Lung (tissue), 12 donors: ENCODE data around the gene GATA6. TPM values are rescaled to one million over a fixed set of nuclear protein-coding genes. Genes with fewer than 3 reads are reported as not detected.

ENCODE experiments used
- ATAC-seq: fragments of 200-7000 bp; cut with Tn5 transposase; one replicate; pipeline ENCODE4 v1.9.1; 2020; ENCODE audit warnings: moderate number of reproducible peaks; ENCODE audit not compliant: insufficient read depth, low FRiP score
- DNase-seq, 3 donors: peaks; one replicate each; pipeline ENCODE4 v3.0.0-alpha.2; 2013 to 2017
- H3K27ac ChIP-seq, 2 donors: one replicate each; pipeline ENCODE4 v1.5.1; 2013; ENCODE audit warnings: mild to moderate bottlenecking in 2 of 2, moderate library complexity in 2 of 2, control low read depth in 1 of 2, inconsistent platforms in 1 of 2, low read depth in 1 of 2, low read length in 1 of 2
- H3K27me3 ChIP-seq, 3 donors: one replicate each; pipeline ENCODE4 v1.5.1; 2013; ENCODE audit warnings: low read length in 2 of 3; ENCODE audit not compliant: control insufficient read depth in 3 of 3, insufficient read depth in 3 of 3
- H3K36me3 ChIP-seq, 4 donors: one replicate each; pipeline ENCODE4 v1.5.1; 2013; ENCODE audit warnings: low read length in 4 of 4, mild to moderate bottlenecking in 1 of 4, moderate library complexity in 1 of 4; ENCODE audit not compliant: control insufficient read depth in 4 of 4, insufficient read depth in 4 of 4
- H3K4me1 ChIP-seq, 5 donors: one replicate each; pipeline ENCODE4 v1.5.1; 2013; ENCODE audit warnings: low read length in 5 of 5, mild to moderate bottlenecking in 2 of 5, moderate library complexity in 1 of 5; ENCODE audit not compliant: control insufficient read depth in 5 of 5, insufficient read depth in 5 of 5
- H3K4me3 ChIP-seq: one replicate; pipeline ENCODE4 v1.5.1; 2013; ENCODE audit warnings: mild to moderate bottlenecking, control low read depth, moderate library complexity
- H3K9ac ChIP-seq, 2 donors: one replicate each; pipeline ENCODE4 v1.5.1; 2013; ENCODE audit warnings: low read length in 2 of 2, control low read depth in 1 of 2; ENCODE audit not compliant: insufficient read depth in 1 of 2
- H3K9me3 ChIP-seq, 4 donors: one replicate each; pipeline ENCODE4 v1.5.1; 2013; ENCODE audit warnings: low read length in 3 of 4, mild to moderate bottlenecking in 1 of 4, moderate library complexity in 1 of 4; ENCODE audit not compliant: control insufficient read depth in 4 of 4, insufficient read depth in 3 of 4
- WGBS, 2 donors: extraction: QIAGEN DNeasy Blood & Tissue Kit; methylation state at CpG; one replicate each; pipeline ENCODE4 v1.1.7; 2013; 5-methylcytosine and 5-hydroxymethylcytosine counted together
- polyA plus RNA-seq, 2 donors: library from polyadenylated mRNA; stranded (reverse); fragments of 200-250 nt; gene quantifications; one replicate each; pipeline ENCODE4 v1.2.1, GENCODE V29; 2013
- total RNA-seq, 2 donors: library from RNA; depleted of rRNA in 1 of 2; stranded (reverse); fragments of >200 nt in 1 of 2; gene quantifications; one replicate each; pipeline ENCODE4 v1.2.1, GENCODE V29; 2014 to 2021
- TF ChIP-seq, protein P1 (sequence below): IDR thresholded peaks from 2 replicates; pipeline ENCODE4 v1.5.1; 2012; ENCODE audit warnings: mild to moderate bottlenecking; ENCODE audit errors: control extremely low read depth, extremely low read depth
- donor health status: control.
- donor health status: control.
- donor health status: Bipolar disorder and iron deficiency.
- donor health status: healthy.
- donor health status: DM: yes; HTN: yes; CAD: no.

GATA6 gene
- total and polyA plus RNA-seq, 4 donors, result 11.3 to 34.3 (median 21.8) TPM

DNA sequence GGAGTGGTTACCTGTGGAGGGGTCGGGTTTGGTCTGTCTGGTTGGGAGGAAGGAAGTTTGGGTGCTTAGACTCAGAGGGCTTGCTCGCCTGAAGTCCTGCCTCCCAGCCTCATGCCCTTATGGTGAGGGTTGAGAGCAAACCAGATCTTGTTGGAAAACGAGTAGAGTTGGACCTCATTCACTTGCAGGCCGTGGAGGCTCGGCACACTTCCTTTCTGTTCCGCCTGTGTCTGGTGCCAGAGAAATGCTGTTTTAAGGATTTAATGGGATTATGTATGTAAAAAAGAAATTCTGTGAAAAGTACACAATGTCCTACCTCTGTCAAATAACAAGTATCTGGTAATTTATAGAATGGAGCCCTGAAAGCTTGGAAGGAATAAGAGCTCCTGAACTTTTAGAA is 29.6 kb downstream of the GATA6 start:
- H3K9me3 ChIP-seq, result no peaks in the 10 kb centered on the region
- H3K36me3 ChIP-seq, result peaks cover 5 to 38% (median 23%) of the 10 kb centered on the region in 4 donors
- peak overlapping the region; percentile 17 to 59 for H3K27ac ChIP-seq
- no peaks in the 10 kb centered on the region for H3K27me3 ChIP-seq
- H3K9ac ChIP-seq, result no peak overlapping the region
- no peak overlapping the region for H3K4me3 ChIP-seq
- no peak for DNase-seq
- peaks cover 12 to 31% (median 20%) of the 10 kb centered on the region in 5 donors for H3K4me1 ChIP-seq
- TF ChIP-seq, protein P1, sequence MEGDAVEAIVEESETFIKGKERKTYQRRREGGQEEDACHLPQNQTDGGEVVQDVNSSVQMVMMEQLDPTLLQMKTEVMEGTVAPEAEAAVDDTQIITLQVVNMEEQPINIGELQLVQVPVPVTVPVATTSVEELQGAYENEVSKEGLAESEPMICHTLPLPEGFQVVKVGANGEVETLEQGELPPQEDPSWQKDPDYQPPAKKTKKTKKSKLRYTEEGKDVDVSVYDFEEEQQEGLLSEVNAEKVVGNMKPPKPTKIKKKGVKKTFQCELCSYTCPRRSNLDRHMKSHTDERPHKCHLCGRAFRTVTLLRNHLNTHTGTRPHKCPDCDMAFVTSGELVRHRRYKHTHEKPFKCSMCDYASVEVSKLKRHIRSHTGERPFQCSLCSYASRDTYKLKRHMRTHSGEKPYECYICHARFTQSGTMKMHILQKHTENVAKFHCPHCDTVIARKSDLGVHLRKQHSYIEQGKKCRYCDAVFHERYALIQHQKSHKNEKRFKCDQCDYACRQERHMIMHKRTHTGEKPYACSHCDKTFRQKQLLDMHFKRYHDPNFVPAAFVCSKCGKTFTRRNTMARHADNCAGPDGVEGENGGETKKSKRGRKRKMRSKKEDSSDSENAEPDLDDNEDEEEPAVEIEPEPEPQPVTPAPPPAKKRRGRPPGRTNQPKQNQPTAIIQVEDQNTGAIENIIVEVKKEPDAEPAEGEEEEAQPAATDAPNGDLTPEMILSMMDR, result no peak
- no peak for ATAC-seq
- WGBS, 2 donors, result 53% methylated on average over 6 of the region's 6 CpGs

DNA sequence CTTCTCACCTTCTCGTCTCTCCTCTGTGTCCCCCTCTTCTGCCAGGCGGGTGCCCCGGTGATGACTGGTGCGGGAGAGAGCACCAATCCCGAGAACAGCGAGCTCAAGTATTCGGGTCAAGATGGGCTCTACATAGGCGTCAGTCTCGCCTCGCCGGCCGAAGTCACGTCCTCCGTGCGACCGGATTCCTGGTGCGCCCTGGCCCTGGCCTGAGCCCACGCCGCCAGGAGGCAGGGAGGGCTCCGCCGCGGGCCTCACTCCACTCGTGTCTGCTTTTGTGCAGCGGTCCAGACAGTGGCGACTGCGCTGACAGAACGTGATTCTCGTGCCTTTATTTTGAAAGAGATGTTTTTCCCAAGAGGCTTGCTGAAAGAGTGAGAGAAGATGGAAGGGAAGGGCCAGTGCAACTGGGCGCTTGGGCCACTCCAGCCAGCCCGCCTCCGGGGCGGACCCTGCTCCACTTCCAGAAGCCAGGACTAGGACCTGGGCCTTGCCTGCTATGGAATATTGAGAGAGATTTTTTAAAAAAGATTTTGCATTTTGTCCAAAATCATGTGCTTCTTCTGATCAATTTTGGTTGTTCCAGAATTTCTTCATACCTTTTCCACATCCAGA is 31.3 kb downstream of the GATA6 start:
- Histone ChIP-seq H3K27me3 (no peaks in the 10 kb centered on the region), H3K9me3 (no peaks in the 10 kb centered on the region), H3K36me3 (peaks cover 5 to 32% (median 23%) of the 10 kb centered on the region in 4 donors), H3K27ac (peak overlapping the region in 1 of 2 donors; percentile 74), H3K4me3 (no peak overlapping the region), H3K4me1 (peaks cover 9 to 28% (median 13%) of the 10 kb centered on the region in 5 donors), H3K9ac (no peak overlapping the region)
- TF ChIP-seq, protein P1, result no peak
- ATAC-seq (no peak), DNase-seq (no peak)
- WGBS, 2 donors, result 86 to 91% methylated on average over 32 of the region's 32 CpGs

DNA sequence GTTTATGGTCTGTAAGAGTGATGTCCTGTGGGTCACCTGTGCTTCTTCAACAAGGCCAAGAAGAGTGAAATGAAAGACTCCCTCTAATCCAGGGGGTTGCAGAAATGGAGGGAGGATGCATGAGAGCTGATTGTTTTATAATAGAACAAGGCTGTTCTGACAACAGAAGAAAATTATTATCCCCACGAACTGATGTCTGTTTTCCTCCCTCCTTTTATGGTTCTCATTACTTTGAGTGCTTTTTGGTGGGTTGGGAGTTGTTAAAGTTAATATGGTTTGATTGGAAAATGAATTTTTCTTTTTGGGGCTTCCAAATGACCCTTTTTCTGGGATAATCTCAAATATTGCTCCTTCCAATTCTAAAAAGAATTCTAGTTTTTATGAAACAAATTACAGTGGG is 33.6 kb downstream of the GATA6 start:
- DNase-seq, result no peak
- H3K4me1 ChIP-seq, result peaks cover 5 to 30% (median 13%) of the 10 kb centered on the region in 5 donors
- 77 to 83% methylated on average over 1 of the region's 1 CpG for WGBS, 2 donors
- H3K9ac ChIP-seq, result no peak overlapping the region
- no peak for ATAC-seq
- H3K4me3 ChIP-seq, result no peak overlapping the region
- H3K36me3 ChIP-seq, result peaks cover 5 to 26% (median 19%) of the 10 kb centered on the region in 4 donors
- no peaks in the 10 kb centered on the region for H3K27me3 ChIP-seq
- no peaks in the 10 kb centered on the region for H3K9me3 ChIP-seq
- no peak overlapping the region for H3K27ac ChIP-seq
- TF ChIP-seq, protein P1, result no peak
